NCI-H2107 (cell line): Measurements from ENCODE around the gene HDAC9.
"Not testable (repeated sequence)": the region's sequence is repeated elsewhere in the genome, so short reads cannot be mapped to it uniquely, and the experiment has no call there.

ENCODE experiments used
- DNase-seq: peaks from one replicate; lab custom pipeline; 2025; lab: John Stamatoyannopoulos, UW

HDAC9 gene

GRCh38 chr7:18727115-18727870, 231.7 kb downstream of the HDAC9 start:
- no peak for DNase-seq

- DNase-seq = not testable (repeated sequence)
These were observed 240.5 kb downstream of the HDAC9 start for GRCh38 chr7:18736012-18736411.

GRCh38 chr7:18740579-18740988, 245.0 kb downstream of the HDAC9 start:
- DNase-seq = no peak

DNA sequence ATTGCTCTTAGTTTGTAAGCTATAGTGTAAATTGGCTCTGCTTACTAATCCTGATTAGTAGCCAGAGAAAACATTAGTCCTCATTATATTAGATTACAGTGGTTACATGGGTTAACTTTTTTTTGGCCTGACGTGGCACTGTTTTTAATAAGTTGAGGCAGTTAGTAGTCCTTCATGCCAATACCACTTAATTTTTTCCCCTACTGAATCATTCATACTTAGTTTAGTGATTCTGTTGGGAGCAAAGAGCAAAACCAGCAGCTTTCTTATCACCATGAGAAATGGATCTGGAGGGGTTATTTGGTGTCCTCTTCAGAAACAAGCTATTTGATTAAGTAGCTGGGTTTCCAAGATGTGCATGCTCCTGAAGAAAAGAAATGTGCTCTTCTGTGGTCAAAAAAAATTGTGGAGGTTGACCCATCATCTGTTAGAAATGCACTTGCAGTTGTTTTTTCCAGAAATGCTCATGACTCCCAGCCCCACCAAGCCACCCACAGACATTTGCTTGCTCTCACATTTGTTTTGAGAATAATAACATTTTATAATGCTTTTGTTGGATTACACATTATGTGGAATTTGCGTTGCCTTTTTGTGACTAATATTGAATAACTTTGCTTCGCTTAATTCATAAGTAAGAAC, 258.5 kb downstream of the HDAC9 start:
- no peak for DNase-seq

DNA sequence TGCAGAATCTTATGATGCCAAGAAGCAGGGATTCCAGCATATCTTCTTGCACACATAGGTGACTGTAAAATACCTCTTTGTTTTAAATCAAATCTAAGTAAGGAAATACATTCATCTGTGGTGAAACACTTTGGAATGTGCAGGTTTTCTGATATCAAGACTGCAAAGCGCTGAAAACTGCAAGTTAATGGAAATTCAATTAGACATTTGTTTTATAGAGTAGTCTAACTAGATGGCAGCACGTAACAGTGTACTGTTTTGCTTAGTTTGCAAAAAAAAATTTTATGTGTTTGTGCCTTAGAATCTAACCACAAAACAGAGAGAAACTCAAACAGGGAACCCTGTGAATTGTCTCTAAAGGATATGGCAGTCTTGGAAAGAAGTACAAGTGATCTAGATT, 259.2 kb downstream of the HDAC9 start:
- DNase-seq = no peak

GRCh38 chr7:18755793-18756192, 260.2 kb downstream of the HDAC9 start:
- DNase-seq = no peak

GRCh38 chr7:18756378-18757050, 261.0 kb downstream of the HDAC9 start:
- no peak for DNase-seq

DNA sequence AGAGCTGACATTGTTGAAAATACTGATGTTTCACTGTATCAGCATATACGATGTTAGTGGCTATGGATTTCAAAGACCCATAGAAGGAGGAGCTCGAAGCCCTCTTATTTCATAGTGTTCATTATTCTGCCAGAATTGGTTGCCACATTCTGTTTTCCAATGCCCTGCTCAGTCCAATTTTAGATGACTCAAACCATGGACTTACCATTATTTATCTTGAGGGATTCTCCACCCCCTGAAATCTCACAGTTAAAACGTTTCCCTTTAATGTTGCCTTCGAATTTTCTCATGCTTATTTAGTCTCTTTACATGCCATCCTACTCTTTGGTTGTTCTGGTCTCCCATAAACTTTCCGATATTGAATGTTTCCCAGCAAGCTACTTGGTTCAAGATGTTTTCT, 264.5 kb downstream of the HDAC9 start:
- DNase-seq = no peak

GRCh38 chr7:18760631-18761445, 265.3 kb downstream of the HDAC9 start:
- no peak for DNase-seq

GRCh38 chr7:18762189-18762588, 266.6 kb downstream of the HDAC9 start:
- no peak for DNase-seq

DNA sequence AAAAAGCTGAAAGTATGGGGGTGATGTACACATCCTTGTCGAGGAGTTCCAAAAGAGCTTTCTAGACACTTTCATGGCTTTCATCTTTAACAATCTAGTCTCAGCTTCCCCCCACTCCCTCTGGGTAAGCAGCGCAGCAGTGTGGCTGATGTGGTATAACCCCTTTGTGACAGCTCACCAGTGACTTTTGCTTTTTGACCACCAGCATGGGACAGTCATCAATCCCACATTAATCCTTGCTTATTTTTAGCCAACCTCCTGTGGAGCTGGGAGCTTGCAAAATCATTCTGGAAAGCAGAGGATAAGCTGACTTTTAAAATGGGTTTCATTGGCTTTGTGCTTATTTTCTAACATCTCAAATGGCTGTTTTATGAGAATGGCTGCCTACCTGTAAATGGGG, 272.7 kb downstream of the HDAC9 start:
- DNase-seq = no peak

DNA sequence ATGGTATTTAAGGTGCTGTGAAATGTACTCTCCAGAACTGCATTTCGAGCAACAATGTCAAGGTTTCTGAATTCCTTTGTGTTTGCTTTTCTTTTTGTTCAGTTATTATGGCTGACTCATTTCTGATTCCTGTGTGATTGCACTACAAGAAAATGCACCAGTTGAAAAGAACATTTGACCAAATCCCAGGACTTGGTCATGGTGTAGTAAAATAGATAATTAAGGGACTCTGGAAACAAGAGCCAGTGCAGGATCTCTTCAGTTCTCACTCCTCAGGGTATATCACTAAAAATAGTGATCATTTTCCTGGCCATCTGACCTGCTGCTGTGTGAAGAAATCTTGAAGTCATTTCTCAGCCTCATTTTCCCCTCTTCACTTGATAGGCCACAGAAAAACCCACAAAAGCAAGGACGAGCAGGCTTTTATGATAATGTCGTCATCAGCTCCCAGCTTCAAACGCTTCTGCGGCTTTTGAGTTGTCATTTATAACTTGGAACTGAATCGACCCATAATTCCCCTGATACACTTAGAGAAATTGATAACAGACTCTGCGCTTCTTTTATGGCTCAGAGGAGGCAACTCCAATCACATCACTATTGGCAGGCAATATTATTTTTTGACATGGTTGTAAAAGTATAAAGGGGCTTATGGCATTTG, 274.7 kb downstream of the HDAC9 start:
- DNase-seq = no peak

- no peak for DNase-seq
These were observed 275.3 kb downstream of the HDAC9 start for GRCh38 chr7:18770822-18771221.

- no peak for DNase-seq
These were observed 276.5 kb downstream of the HDAC9 start for GRCh38 chr7:18771834-18772566.

DNA sequence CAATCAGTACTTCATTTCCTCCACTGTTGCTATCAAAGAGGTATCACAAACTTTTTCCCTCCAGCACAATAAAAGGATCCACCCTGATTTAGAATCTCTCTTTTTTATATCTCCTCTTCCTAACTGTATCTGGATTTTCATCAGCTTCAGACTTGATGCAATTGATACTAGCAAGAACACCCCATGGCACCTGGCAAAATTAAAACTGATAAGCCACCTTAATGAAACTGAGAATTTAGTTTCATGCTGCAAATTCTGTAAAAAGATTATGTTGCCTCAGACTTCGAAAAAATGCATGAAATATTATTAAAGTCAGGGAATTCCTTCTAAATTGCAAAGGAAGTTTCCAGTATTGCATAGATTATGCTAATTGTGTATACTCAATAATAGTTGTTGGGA, 277.0 kb downstream of the HDAC9 start:
- DNase-seq = no peak

- DNase-seq = no peak
These were observed 281.8 kb downstream of the HDAC9 start for GRCh38 chr7:18777314-18777713.

GRCh38 chr7:18778594-18778993, 283.0 kb downstream of the HDAC9 start:
- DNase-seq = no peak

DNA sequence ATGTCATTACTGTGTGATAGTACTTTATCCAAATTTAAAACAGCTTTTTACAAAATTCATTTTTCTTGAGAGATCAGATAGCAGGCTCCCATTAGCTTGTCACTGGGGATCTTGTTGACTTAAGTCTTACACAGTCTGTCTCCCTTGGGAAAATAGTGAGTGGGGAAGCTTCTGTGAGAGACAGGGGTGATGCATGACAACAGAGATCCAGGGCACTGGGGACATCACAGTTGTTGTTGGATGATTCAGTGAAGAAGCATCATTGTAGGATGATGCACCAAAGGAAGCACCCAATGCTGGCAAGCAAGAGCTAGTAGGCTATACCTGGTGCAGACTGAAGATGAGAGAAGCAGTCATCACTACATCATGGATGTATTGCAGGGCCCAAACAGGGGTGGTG, 284.7 kb downstream of the HDAC9 start:
- DNase-seq = no peak

DNA sequence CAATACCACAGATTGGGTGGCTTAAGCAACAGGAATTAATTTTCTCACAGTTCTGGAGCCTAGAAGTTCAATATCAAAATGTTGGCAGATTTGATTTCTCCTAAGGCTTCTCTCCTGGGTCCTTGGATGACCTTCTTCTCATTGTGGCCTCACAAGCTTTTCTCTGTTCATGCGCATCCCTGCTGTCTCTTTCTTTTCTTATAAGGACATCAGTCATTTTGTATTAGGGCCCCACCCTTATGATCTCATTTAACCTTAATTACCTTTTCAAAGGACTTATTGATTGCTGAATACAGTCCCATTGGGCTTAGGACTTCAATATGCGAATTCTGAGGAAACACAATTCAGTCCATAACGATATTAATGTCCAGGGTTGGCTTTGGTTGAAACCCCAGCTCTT, 285.4 kb downstream of the HDAC9 start:
- DNase-seq = no peak

DNA sequence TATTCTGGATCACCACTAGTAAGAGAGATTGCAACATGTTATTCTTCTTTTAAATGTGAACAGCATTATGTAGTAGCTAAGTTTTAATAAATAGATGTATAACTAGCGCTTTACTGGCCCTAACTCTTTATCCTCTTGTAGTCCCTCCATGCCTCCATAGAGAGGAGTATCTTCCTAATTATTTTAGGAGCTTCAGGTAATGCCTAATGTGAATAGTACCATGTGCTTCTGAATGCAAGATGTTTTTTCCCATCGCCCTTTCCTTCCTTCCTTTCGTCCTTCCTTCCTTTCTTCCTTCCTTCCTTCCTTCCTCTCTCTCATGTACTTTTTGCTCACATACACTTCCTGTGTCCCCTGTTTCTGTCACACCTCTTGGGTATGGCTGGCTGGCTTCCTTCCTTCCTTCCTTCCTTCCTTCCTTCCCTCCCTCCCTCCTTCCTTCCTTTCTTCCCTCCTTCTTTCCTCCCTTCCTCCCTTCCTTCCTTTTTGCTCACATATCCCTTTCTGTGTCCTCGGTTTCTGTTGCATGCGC, 290.7 kb downstream of the HDAC9 start:
- no peak for DNase-seq

GRCh38 chr7:18786796-18787195, 291.2 kb downstream of the HDAC9 start:
- no peak for DNase-seq
